Stimulated activated CD4-positive, alpha-beta T cell treated with anti-CD3 and anti-CD28 coated beads, Interleukin-2, amount 100 ng/mL, for 24 hours (primary cell): ENCODE measurements around the gene PLAC8L1.

ENCODE experiments used
- DNase-seq, 2 donors: peaks; one replicate each; pipeline ENCODE4 v3.0.0-alpha.2; 2020

PLAC8L1 gene

GRCh38 chr5:146041180-146041789 lies 64.1 kb downstream of the PLAC8L1 start:
- DNase-seq = no peak

DNA sequence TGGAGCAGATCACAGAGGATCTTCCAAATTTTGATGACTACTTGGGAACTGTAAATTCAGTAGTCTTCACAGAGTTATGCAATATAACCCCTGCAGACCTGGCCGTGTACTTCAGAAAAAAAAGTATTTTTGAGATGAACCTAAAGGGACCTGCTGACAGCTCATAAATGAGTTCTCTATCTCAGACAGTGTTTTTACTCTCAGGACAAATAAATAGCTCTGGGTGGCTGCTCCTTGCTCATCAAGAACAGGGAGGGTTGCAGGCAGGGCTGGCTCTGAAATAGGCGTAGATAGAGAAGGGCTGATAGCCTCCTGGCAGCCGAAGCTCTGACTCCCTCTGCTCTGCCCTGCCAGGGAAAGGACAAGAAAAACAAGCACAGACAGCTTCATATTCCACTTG lies 64.8 kb downstream of the PLAC8L1 start:
- no peak for DNase-seq

DNA sequence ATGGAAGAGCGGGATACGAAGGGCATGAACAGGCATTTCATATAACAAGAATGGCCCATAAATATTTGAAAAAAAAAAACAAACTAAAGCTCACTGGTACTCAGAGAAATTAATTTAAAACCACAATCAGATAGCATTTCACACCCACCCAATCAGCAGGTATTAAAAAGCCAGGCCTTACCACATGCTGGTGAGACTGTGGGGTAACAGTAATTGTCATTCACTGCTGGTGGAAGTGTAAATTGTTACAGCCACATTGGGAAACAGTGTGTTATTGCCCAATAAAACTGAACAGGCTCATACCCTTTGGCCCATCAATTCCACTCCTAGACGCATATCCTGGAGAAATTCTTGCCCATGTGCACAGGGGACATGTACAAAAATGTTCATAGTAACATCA lies 66.0 kb downstream of the PLAC8L1 start:
- no peak for DNase-seq

DNA sequence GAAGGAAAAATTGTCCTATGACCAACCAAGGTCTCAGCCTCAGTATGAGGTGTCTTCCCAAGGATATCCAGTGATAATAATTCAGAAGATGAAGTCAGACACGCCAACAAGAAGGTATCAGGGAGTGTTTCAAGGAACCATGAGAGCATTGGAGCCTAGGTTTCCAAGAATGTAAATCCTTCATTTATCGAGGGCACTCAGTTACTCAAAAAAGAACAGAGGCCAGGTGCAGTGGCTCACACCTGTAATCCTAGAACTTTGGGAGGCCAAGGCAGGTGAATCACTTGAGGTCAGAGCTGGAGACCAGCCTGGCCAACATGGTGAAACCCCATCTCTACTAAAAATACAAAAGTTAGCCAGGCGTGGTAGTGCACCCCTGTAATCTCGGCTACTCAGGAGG lies 70.8 kb downstream of the PLAC8L1 start:
- no peak for DNase-seq
